Epidermal melanocyte (primary cell): Measurements from ENCODE around the gene SFXN5.
A peak's percentile ranks its signal among the peaks of the same experiment; 100 is the strongest.

Source experiments
- DNase-seq: peaks from one replicate; pipeline ENCODE4 v3.0.0; 2011; ENCODE audit warnings: low spot score; ENCODE audit not compliant: insufficient read length

SFXN5 gene

DNA sequence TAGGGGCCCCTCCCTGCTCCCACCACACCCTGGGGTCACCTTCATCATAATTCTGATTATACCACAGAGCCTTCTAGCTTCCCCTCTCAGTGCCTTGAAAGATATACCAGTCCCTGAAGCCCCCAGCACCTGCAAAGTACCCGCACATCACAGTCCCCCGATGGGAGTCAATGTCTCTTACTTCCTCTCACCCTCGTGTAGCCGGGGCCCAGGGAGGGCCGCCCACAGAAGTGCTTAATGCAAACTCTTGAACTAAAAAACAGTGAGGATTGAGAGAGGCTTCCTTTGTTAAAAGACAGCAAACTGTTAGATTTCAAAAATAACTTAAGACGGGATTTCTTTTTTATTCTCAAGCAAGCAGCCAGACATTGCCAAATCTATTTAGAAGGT, 76.5 kb downstream of the SFXN5 start:
- no peak for DNase-seq

DNA sequence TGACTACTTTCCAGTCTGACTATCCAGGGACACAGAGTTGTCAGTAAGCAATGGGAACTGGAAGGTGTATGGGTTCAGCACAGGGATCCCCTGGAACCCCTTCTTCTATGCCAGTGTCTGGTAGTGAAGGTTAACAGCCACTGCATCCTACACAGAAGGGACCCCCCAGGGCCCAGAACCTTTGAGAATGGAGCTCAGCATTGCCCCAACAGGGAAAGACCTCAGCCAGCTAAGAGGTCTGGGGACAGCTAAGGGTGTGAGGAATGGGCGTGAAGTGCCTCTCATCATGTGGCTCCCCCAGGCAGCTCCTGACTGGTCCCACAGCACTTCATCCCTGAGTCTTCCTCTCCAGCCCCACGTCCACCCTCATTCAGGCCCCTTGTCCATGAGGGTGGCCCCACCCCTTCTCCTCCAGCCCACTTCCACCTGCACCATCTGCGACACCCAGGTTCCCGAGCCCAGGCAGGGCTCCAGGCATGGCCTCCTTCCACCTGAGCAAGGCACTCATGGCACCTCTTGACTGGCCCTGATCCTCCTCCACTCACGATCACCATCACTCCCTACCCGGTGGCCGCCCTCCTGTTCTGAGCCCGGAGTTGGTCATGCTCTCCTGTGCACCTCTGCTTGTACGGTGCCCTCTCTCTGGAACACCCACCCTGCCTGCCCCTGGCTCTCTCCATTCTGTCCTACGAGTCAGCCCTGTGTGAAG, 77.1 kb downstream of the SFXN5 start:
- DNase-seq, result no peak

DNA sequence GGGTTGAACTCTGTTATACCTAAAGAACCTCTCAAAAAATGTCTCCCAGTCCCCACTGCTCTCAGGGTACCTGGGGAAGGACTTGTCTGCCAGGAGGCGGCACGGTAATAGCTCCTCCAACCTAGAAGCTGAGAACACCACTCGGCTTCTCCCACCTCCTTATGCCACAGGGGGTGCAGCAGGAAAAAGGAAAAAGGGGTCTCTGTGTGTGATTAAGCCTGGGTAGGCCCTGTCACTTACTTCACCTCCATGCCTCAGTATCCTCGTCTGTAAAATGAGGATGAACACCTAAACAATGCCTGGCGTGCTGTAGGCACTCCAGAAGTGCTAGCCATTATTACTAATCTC, 77.6 kb downstream of the SFXN5 start:
- no peak for DNase-seq

DNA sequence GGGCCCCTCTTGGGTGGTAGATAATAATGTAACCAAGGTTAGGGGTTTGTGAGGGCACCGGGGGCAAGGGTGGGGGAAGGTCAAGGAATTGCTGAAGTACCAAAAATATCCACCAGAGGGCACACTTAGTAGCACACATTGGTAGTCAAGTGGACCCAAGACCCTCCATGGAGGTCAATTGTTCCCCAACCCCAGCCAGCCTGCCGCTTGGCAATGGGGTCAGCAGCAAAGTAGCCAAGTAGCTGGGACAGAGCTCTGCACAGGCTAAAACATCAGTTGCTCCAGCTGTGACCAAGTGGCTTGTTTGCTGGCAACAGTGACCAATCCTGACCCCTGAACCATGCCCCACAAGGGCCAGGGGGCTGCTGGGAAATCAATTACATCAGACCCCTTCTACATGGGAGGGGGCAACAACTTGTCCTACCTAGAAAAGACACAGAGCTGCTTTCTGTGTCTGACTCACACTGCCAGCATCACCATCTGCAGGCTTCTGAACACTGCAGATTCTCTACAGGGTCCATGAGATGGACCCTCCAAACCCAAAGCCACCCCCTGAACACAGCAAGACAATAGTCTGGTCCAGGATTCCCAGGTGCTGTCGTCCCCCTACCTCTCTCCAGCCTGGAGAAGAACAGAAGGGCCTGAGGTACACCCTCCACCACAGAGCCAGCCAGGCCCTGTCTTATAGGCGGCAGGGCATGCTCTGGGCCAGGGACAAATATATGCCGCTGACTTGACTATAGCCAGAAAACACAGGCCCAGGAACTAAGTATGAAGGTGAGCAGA, 78.2 kb downstream of the SFXN5 start:
- DNase-seq, result peak; percentile 61

DNA sequence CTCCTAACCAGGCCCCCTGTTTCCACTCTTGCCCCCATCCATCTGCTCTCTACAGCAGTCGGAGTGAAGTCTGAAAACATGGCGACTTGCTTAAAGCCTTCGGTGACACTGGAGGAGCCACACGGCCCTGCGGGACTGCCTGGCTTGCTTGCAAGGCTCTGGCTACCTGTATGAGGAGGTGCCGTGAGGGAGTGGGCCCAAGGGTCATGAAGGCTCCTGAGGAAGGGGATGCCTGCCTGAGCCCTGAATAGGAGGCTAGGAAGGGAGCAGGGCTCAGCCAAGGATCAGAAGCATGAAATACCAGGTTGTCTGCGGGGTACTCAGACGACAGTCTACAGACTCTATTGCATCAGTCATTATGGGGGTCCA, 78.8 kb downstream of the SFXN5 start:
- DNase-seq, result no peak

DNA sequence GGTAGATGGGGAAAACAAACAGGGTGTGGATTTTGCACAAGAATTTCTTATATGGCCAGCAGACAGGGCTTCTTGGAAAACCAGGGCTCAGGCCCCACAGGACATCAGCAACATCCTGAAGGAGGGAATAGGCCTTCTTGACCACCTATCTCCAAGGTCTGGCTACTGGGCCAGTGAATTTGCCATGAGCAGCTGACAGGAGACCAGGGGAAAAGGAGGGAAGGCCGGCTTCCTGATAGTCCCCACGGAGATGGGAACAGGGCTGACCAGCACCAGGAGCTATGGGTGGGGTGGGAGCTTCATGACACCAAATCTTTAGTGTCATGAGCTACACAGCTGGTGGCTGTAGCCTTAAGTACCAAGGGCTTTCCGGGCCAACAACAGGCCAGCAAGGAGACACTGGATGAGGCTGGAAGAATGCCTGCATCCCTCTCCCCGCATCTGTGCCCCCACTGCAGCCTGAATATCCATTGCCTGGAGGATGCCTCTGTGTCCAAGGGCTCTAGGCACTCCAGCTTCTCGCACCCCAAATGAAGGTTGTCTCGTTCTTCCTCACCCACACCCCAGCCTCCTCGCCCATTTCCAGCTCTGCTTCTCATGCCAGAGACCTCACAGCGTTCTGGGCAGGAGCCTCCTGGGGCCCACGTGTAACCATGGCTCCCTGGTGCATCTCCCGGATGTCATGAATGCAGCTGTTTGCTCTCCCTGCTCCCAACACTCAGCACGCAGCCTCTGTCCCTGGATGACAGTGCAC, 79.4 kb downstream of the SFXN5 start:
- no peak for DNase-seq

DNA sequence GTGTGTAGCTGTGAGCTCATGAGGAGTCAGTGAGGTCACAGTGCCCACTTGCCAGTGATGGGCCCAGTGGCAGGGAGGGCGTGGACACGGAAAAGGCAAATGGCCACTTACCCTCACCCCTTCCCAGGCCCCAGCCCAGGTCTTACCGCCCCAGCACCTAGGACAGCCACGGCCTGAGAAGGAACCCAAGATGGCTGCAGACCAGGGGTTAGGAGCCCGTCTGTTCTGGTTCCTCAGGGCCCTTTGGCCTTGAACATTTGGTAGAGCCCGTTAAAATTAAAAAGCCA, 80.1 kb downstream of the SFXN5 start:
- no peak for DNase-seq

DNA sequence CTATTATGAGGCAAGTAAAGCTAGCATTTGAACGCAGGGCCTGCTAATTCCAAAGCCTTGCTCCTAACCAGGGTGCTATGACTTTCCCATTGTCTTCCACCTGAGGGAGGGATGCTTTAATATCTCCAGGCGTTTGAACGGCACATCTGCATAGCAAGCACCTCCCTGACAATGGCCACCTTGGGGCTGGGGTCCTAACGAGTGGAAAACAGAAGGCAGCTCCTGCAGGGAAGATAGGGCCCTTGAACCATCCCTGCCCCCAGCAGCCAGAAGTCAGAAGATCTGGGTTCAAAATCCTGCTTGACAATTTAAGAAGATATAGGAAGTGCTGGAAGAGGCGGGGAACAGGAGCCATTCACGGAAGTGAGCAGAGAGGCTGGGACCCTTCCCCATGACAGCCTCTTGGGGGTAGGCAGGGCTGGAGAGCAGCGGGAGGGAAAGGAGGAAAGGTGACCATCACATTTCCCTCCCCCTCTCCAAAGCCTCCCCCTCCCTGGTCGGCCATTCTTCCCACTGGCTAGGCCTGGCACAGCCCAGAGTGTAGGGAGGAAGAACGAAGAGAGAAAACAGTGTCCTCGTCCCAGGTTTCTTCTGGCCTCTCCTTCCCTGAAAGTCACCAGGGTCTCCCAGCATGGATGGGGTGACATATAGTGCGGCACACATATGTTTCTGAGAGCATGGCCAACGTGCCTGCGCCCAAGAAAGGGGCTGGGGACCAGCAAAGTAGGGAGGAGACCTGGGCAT, 80.6 kb downstream of the SFXN5 start:
- no peak for DNase-seq

DNA sequence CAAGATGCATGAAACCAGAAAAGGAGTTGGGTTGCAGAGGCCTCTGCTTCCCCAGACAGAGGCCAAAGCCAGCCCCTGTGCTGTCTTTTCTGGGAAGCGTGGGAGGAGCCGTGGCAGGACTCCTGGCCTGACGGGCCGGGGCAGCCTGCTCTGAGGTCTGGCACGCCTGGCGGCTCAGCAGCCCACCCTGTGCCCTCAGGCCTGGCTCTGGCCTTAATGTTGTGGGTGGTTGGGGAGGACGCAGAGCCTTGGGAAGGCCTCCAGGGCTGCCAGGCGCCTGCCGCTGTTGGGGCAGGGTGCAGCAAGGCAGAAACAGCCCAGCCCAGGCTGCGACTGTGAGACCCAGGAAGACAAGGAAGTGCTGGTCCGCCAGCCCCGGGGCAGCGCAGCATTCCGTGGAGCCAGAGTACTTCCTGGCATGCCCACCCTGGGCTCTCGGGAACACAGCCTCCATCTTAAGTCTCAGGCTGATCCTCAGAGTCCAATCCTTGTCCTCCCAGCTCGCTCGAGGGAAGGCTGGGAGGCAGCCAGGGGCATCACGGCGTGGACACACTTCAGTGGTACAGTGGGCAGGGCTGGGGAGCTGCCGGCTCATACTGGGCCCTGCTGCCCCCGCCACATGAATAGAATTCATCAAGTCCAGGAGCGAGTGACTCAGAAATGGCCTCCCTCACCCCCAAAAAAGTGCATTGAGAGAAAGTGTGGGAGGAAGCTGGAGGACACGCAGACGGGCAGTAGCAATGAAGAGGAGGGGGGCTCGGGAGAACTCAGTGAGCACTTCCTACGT, 81.5 kb downstream of the SFXN5 start:
- no peak for DNase-seq

DNA sequence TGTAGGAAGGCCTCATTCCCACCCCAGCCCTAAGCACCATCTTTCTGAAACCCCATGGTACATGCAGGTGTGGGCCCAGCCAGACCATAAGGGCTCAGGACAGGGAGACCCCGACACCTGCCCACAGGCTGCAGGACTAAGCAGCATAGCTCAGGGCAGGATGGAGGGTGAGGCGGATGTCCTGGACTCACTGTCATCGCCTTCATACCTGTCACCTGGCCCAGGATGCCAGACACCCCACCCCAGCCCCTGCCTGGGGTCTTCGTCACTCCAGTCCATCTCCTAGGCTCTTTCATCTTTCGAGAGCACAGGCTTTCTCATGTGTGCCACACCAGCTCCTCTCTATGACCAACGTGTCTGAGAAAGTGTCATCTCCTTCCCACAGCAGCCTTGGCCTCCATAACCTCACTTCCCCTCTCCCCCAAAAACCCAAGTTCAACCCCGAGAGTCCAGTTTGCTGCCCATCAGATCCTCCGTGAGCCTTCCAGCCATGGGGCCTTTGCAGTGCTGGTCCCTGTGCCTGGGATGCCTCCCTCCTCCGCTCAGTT, 82.7 kb downstream of the SFXN5 start:
- no peak for DNase-seq

DNA sequence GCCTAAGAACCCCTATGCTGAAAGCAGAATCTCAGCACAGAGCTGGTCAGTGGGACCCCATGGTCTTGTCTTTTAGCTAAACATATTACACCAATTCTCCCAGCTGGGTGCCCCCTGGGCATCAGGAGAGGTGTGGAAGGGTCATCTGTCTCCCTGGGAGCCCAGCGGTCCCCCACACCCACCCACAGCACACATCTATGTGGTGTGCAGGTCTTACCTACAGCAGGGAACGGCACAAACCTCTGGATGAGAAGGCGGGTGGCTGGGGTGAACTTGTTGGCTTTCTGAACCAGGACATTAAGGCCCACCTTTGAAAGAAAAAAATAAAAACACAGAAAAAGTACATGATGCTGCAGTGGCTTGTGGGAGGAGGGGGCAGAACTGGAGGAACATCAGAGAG, 83.5 kb downstream of the SFXN5 start:
- no peak for DNase-seq

DNA sequence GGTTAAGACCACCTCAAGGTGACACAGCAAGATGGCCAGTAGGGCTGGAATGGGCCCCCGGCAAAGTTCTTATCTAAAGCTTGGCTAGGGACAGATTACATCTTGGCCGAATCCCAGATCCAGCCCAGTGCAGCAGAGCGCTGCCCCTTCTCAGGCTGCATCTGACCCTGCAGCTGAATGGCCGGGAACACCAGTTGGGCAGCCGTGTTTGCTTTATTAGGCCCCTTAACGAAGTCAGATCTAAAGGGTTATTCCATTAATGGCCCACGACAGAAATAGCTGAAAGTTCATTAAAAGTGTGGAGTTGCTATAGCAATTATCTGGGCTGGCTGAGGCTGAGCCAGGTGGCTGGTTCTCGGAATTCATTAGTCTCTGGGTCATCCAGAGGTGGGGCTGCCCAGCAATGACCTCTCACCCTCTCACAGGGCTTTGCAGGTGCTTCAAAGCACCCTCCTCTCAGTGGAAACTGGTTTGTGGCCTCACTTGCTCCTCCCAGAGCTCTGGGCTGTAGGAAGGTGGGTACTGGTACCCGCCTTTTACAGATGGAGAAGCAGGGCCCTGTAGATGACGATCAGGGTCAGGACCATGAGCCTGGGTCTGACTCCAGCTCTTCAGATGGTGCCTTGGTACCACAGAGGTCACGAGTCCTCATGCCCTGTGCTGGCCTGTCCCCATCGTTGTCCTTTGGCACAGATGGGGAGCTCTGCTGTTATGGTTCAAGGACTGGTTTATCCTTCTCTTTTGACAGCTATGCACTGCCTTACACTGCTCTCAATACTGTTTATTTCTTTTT, 85.4 kb downstream of the SFXN5 start:
- DNase-seq, result no peak

DNA sequence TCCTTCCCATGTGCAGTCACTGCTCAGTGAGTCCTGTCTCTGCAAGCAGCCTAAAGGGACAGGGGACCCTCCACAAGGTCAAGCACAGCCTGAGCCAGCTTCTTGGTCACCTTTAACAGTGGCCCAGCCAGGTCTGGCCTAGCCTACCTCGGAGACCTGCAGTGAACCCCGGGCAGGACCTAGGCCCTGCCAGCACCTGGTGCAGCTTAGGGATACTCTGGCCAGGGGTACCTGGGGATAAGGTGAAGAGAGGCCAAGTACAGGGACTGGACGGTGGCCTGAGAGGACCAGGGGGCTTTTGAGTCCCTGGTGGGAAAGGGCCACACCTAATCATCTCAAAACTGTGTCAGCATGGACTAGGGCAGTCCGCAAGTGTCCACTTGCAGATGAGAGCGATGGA, 86.4 kb downstream of the SFXN5 start:
- no peak for DNase-seq

DNA sequence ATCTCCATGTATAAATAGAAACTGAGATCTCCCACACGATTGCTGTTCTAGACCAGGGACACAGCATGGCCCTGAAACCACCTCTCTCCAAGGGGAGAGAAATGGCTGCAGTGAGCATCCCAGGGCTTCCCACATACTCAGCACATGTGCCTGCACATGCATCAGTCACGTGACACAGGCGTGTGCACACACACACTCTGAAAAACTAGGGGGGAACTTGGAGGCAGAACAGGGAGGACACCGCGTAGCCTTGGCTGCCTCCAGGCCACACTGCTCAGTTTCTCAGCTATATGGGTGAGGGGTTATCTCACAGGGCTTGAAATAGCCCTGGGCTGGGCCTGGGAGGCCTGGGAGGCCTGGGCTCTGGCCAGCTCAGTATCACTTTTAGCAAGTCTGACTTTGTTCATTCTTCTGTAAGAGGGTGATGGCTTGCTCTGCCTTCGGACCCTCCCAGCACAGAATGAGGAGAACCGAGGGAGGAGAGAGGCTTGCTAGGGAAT, 87.3 kb downstream of the SFXN5 start:
- DNase-seq, result no peak

DNA sequence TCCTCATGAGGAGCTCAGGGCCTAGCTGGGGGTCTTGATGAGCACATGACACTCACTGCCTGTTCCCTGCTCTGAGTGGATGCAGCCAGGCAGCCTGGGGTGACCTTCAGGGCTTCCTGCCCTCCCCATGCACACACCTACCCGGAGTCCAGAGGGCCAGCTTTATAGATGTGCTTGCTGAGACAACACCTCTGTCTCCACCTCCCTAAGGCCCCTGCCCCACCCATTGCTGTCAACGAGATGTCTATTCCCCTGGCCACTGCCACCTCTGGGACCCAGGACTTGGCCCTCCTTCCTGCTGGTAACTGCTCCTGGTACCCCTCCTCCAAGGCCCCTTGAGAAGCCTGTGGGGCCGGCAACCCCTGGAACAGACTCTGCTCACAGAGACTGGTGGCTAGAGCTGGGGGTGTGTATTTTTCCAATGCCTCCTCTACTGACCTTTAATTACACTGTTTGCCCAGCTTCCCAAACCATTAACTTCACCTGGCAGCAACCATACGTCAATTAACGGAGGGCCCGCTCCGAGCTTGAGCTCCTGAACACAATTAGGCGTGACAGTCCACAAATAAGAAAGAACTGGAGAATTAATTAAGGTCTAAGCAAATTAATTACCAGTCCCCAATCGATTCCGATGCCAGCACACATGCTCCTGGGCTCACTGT, 87.9 kb downstream of the SFXN5 start:
- no peak for DNase-seq

DNA sequence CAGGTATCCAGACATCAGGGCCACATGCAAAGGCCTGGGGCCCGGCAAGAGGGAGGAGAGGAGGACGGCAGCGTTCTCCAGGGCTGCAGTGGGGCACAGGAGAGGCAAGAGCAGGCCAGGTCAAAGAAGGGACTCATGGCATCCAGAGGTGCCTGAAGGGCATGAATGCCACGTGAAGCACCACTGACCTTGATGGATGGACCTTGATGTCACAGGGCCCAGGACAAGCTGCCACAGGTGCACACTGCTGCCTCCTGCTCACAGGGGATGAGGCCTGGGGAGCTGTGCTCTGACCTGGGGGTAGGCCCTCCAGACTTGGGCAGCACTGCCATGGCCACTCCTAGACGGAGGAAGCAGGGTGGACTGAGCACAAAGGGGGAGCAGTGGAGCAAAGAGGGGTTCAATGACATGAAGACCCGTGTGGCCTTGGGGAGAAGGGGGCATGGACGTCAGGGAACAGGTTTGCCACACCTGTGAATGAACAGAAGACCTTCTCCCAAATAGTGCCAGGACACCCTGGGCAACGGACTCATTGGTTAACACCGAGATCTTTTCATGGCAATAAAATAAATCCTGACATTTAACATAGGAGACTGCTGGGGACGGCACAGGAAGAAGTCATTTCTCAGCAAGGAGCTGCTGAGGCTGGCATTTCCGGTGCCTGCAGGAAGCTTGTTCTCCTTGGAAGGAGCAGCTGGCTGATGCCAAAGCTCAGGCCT, 88.6 kb downstream of the SFXN5 start:
- no peak for DNase-seq

DNA sequence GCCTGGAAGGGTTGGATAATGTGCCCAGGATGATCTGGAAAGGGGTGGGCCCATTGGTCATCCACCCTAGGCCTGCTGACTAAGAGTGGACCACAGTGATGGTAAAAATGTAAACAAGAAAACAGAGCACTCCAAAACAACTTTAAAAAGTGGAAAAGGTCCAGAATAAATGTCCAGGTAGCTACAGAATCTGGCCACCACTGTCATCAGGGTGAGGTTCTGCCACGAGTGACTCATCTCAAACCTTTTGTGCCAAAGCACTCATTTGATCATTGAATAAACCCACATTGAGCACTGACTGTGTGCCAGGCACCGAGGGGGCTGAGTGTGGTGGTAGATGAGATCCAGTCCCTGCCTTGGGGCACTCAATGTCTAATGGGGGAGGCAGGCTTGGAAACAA, 89.3 kb downstream of the SFXN5 start:
- DNase-seq, result no peak

DNA sequence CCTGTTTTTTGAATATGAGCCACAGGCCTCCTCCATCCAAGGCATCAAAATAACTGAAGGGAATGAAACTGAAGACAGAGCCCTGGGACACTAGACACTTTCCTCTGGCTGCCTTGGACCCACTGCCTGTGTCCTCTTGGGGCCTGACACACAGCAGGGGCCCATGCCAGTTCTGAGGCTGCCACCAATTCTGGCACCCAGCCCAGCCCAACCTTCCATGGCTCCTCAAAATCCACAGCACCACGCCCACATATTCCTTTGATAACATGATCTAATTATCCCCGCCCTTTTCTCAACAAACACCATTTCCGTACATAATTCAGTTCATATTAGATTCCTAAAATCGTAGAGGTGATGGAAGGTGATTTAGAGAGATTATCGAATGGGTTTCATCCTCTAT, 90.0 kb downstream of the SFXN5 start:
- no peak for DNase-seq
